ENCODE data around the gene TP53INP2.
"Not testable (repeated sequence)": the region's sequence is repeated elsewhere in the genome, so short reads cannot be mapped to it uniquely, and the experiment has no call there.

DNA sequence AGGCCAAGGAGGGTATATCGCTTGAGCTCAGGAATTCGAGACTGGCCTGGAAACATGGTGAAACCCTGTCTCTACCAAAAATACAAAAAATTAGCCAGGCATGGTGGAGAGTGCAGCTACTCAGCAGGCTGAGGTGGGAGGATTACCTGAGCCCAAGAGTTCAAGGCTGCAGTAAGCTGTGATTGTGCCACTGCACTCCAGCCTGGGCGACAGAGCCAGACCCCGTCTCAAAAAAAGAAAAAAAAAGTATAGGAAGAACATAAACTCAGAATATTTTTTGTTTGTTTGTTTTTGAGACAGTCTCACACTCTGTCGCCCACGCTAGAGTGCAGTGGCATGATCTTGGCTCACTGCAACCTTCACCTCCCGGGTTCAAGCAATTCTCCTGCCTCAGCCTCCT is 39.4 kb upstream of the TP53INP2 start:
- TF ChIP-seq POLR2AphosphoS5 (IDR thresholded peaks at IDR 0.05; ENCODE audit: borderline replicate concordance, low read depth, low read length); EZH2 (IDR thresholded peaks at IDR 0.05): not testable (repeated sequence)
